ENCODE measurements around the gene IFI35. TPM values are rescaled to one million over a fixed set of nuclear protein-coding genes. Genes with fewer than 3 reads are reported as not detected.

The IFI35 gene
- total and polyA plus RNA-seq, 3 experiments from 2014 or later, result 23.2 to 73.2 (median 24.0) TPM

GRCh38 chr17:43027091-43028032, 20.8 kb downstream of the IFI35 start:
- H3K4me3 Mint-ChIP-seq, result peak overlapping the region in 6 of 7 donors; percentile 42 to 77 (median 68)
- Histone ChIP-seq H3K9me3 (ENCODE audit: low read length) (no peaks in the 10 kb centered on the region), H3K36me3 (ENCODE audit: insufficient read depth, low read length) (no peaks in the 10 kb centered on the region), H3K4me3 (ENCODE audit: low read length) (no peak overlapping the region), H3K4me1 (ENCODE audit: insufficient read depth, low read length) (peaks cover 16% of the 10 kb centered on the region), H3K27me3 (ENCODE audit: insufficient read depth, low read length, poor library complexity, severe bottlenecking) (no peaks in the 10 kb centered on the region), H3K27ac (ENCODE audit: low read depth, low read length) (no peak overlapping the region)
- peaks cover 0 to 3% of the 10 kb centered on the region in 2 donors for H3K27me3 Mint-ChIP-seq
- ChIA-PET POLR2A (no interaction called here), CTCF (interaction anchor here (0.9 to 1.3 kb wide), 2 partner anchors 21 to 307 kb away, joined by 3 read pairs; no protein-coding TSS in a partner anchor)
- H3K4me1 Mint-ChIP-seq, result peaks cover 8 to 11% (median 9%) of the 10 kb centered on the region in 3 donors
- DNase-seq, result no peak
- peak overlapping the region in 6 of 8 donors; percentile 30 to 82 (median 70) for H3K27ac Mint-ChIP-seq
- H3K36me3 Mint-ChIP-seq, result peaks cover 0 to 2% (median 0%) of the 10 kb centered on the region in 3 donors
- H3K9me3 Mint-ChIP-seq, result no peaks in the 10 kb centered on the region

DNA sequence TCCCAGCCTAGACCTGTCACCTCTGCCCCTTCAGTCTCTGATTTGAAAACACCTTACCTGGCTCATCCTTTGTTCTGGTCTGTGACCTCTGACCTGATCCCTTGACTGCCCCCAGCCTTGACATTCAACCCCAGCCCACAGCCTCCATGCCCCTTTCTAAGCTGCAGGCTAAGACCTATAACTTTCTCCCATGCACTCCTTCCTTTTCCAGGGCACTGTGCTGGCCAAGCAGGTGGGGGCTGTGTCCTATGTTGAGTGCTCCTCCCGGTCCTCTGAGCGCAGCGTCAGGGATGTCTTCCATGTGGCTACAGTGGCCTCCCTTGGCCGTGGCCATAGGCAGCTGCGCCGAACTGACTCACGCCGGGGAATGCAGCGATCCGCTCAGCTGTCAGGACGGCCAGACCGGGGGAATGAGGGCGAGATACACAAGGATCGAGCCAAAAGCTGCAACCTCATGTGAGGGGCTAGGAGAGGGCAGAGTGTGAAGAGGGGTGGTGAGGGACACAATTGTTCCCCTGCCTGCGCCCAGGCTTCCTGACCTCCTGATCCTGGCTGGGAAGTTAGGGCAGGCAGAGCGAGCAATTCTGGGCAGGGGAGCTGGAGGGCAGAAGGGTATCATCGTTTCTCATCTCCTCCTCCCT, 21.8 kb downstream of the IFI35 start:
- Mint-ChIP-seq H3K9me3 (no peaks in the 10 kb centered on the region), H3K27me3 (peaks cover 0 to 3% of the 10 kb centered on the region in 2 donors), H3K4me1 (peaks cover 8 to 11% (median 9%) of the 10 kb centered on the region in 3 donors), H3K4me3 (peak overlapping the region in 1 of 7 donors; percentile 53), H3K36me3 (peaks cover 0 to 2% (median 0%) of the 10 kb centered on the region in 3 donors), H3K27ac (peak overlapping the region in 2 of 8 donors; percentile 37 to 52)
- no peak overlapping the region for H3K4me3 ChIP-seq (ENCODE audit: low read length)
- ChIA-PET CTCF (interaction anchor here (1.0 kb wide), 1 partner anchor 30 kb away, joined by 3 read pairs; the partner anchor contains the start of gene RPL27), POLR2A (no interaction called here)
- DNase-seq, result no peak
- peaks cover 10% of the 10 kb centered on the region for H3K4me1 ChIP-seq (ENCODE audit: insufficient read depth, low read length)
- H3K27me3 ChIP-seq (ENCODE audit: insufficient read depth, low read length, poor library complexity, severe bottlenecking), result no peaks in the 10 kb centered on the region
- no peaks in the 10 kb centered on the region for H3K9me3 ChIP-seq (ENCODE audit: low read length)
- H3K36me3 ChIP-seq (ENCODE audit: insufficient read depth, low read length), result no peaks in the 10 kb centered on the region
- no peak overlapping the region for H3K27ac ChIP-seq (ENCODE audit: low read depth, low read length)

GRCh38 chr17:43030137-43030767, 23.7 kb downstream of the IFI35 start:
- CTCF ChIA-PET, result interaction anchor here (1.0 kb wide), 1 partner anchor 32 kb away, joined by 4 read pairs; the partner anchor contains the start of gene RPL27

DNA sequence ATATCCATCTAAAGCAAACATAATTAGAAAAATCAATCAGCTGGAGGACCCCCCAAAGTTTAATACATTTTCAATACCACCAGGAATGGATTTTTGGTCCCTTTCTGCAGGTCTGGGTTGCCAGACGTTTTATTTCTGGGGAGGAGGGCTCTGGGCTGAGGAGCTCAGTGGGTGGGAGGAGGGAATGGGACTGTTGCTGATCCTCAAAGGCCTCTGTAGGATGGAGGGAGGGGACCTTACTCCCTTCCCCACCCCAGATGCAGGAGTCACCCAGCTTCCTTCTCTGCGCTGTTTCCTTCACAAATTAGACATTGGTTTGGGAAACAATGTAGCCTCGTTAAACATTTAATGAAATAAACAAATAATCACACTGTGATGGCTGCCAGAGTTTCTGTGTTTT, 25.1 kb downstream of the IFI35 start:
- Mint-ChIP-seq H3K27ac (peak overlapping the region in 1 of 8 donors; percentile 41), H3K36me3 (no peaks in the 10 kb centered on the region), H3K4me1 (no peaks in the 10 kb centered on the region), H3K9me3 (no peaks in the 10 kb centered on the region), H3K4me3 (no peak overlapping the region), H3K27me3 (peaks cover 0 to 3% of the 10 kb centered on the region in 2 donors)
- POLR2A ChIA-PET, result no interaction called here
- H3K4me3 ChIP-seq (ENCODE audit: low read length), result no peak overlapping the region
- no peaks in the 10 kb centered on the region for H3K9me3 ChIP-seq (ENCODE audit: low read length)
- H3K27me3 ChIP-seq (ENCODE audit: insufficient read depth, low read length, poor library complexity, severe bottlenecking), result no peaks in the 10 kb centered on the region
- H3K4me1 ChIP-seq (ENCODE audit: insufficient read depth, low read length), result no peaks in the 10 kb centered on the region
- no peaks in the 10 kb centered on the region for H3K36me3 ChIP-seq (ENCODE audit: insufficient read depth, low read length)
- CTCF ChIA-PET, result interaction anchor here (1.4 kb wide), 1 partner anchor 452 kb away, joined by 3 read pairs; the partner anchor contains the start of gene DHX8
- DNase-seq, result no peak
- no peak overlapping the region for H3K27ac ChIP-seq (ENCODE audit: low read depth, low read length)

More at GRCh38 chr17:43030137-43030767, 23.7 kb downstream of the IFI35 start:
- Histone ChIP-seq H3K4me3 (ENCODE audit: low read length) (no peak overlapping the region), H3K4me1 (ENCODE audit: insufficient read depth, low read length) (no peaks in the 10 kb centered on the region), H3K27ac (ENCODE audit: low read depth, low read length) (no peak overlapping the region), H3K36me3 (ENCODE audit: insufficient read depth, low read length) (no peaks in the 10 kb centered on the region), H3K9me3 (ENCODE audit: low read length) (no peaks in the 10 kb centered on the region), H3K27me3 (ENCODE audit: insufficient read depth, low read length, poor library complexity, severe bottlenecking) (no peaks in the 10 kb centered on the region)
- Mint-ChIP-seq H3K36me3 (no peaks in the 10 kb centered on the region), H3K4me1 (peaks cover 0 to 3% (median 0%) of the 10 kb centered on the region in 3 donors), H3K9me3 (no peaks in the 10 kb centered on the region), H3K27ac (peak overlapping the region in 2 of 8 donors; percentile 55 to 58), H3K4me3 (peak overlapping the region in 1 of 7 donors; percentile 58), H3K27me3 (peaks cover 0 to 3% of the 10 kb centered on the region in 2 donors)
- POLR2A ChIA-PET, result interaction anchor here (0.6 kb wide), 2 partner anchors 17 to 424 kb away, joined by 3 to 5 read pairs; no protein-coding TSS in a partner anchor
- no peak for DNase-seq

DNA sequence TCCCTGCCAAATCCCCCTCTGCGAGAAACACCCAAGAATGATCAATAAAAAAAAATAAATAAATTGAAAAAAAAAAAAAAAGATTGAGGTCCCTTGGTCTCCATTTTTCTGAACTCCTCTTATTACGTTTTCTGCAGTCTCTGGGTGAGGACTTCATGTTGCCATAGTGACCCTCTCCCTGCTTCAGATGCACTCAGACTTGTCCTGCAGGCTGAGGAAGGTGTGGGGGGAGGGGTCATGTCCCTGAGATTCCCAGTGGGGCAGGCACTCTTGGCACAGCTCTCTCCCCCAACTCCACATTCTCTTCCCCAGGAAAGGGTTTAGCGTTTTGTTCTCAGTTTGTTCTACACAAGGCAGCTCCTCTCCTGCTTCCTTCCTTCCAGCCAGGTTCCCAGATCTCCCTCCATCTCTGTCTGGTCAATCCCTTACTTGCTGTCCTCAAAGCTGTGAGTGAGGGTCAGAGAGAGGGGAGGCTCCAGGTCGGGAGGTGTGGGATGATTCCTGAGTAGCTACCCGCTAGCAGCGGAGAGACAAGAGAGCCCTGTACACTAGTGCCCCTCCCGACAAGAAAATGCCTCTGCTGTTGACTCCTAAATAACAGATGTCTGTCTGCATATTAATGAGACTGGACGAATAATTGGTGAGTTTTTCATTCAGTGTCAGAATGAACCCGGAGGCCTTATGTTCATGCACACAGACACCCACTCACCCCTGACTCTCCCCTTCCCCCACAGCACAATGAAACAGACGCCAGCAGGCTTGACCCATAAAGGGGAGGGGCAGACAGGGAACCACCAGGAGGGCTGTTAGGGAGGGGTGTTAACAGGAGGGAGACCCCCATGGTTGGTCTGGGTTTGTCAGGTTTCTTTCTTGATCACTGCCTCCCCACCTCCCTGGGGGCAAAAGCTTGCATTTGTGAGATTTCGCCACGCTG, 27.6 kb downstream of the IFI35 start:
- Histone ChIP-seq H3K27ac (ENCODE audit: low read depth, low read length) (no peak overlapping the region), H3K4me3 (ENCODE audit: low read length) (no peak overlapping the region), H3K9me3 (ENCODE audit: low read length) (no peaks in the 10 kb centered on the region), H3K36me3 (ENCODE audit: insufficient read depth, low read length) (no peaks in the 10 kb centered on the region), H3K27me3 (ENCODE audit: insufficient read depth, low read length, poor library complexity, severe bottlenecking) (no peaks in the 10 kb centered on the region), H3K4me1 (ENCODE audit: insufficient read depth, low read length) (no peaks in the 10 kb centered on the region)
- H3K27ac Mint-ChIP-seq, result no peak overlapping the region
- DNase-seq, result no peak
- H3K9me3 Mint-ChIP-seq, result no peaks in the 10 kb centered on the region
- H3K36me3 Mint-ChIP-seq, result no peaks in the 10 kb centered on the region
- POLR2A ChIA-PET, result no interaction called here
- peaks cover 0 to 2% of the 10 kb centered on the region in 2 donors for H3K27me3 Mint-ChIP-seq
- H3K4me3 Mint-ChIP-seq, result no peak overlapping the region
- CTCF ChIA-PET, result interaction anchor here (0.8 kb wide), 1 partner anchor 10 kb away, joined by 3 read pairs; no protein-coding TSS in a partner anchor
- no peaks in the 10 kb centered on the region for H3K4me1 Mint-ChIP-seq

GRCh38 chr17:43034894-43035293, 28.3 kb downstream of the IFI35 start:
- ChIA-PET POLR2A (no interaction called here), CTCF (no interaction called here)
- H3K27me3 Mint-ChIP-seq, result peaks cover 0 to 2% of the 10 kb centered on the region in 2 donors
- Histone ChIP-seq H3K4me3 (ENCODE audit: low read length) (no peak overlapping the region), H3K9me3 (ENCODE audit: low read length) (no peaks in the 10 kb centered on the region), H3K36me3 (ENCODE audit: insufficient read depth, low read length) (no peaks in the 10 kb centered on the region), H3K4me1 (ENCODE audit: insufficient read depth, low read length) (no peaks in the 10 kb centered on the region), H3K27ac (ENCODE audit: low read depth, low read length) (no peak overlapping the region), H3K27me3 (ENCODE audit: insufficient read depth, low read length, poor library complexity, severe bottlenecking) (no peaks in the 10 kb centered on the region)
- DNase-seq, result no peak
- H3K36me3 Mint-ChIP-seq, result no peaks in the 10 kb centered on the region
- H3K4me3 Mint-ChIP-seq, result no peak overlapping the region
- peak overlapping the region in 2 of 8 donors; percentile 29 to 72 for H3K27ac Mint-ChIP-seq
- H3K9me3 Mint-ChIP-seq, result no peaks in the 10 kb centered on the region
- no peaks in the 10 kb centered on the region for H3K4me1 Mint-ChIP-seq

DNA sequence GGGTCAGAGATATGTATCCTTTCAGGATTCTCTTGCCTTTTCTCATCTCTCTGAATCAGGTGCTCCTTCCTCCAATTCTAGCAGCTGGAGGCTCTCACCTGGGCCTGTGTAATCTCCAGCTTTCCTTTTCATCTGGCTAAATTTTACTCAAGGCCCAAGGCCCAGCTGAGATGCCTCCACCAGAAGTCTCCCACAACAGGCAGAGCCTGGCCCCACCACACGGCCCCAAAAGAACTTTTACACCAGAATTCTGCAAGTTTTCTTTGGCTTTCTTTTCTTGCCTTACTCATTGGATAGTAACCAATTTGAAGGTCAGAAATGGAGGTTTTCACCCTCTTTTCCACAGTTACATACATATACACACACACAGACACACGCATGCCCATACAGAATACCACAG, 33.1 kb downstream of the IFI35 start:
- ChIA-PET POLR2A (interaction anchor here (0.6 kb wide), 1 partner anchor 55 kb away, joined by 3 read pairs; no protein-coding TSS in a partner anchor), CTCF (no interaction called here)
- Histone ChIP-seq H3K36me3 (ENCODE audit: insufficient read depth, low read length) (no peaks in the 10 kb centered on the region), H3K4me3 (ENCODE audit: low read length) (no peak overlapping the region), H3K27me3 (ENCODE audit: insufficient read depth, low read length, poor library complexity, severe bottlenecking) (no peaks in the 10 kb centered on the region), H3K27ac (ENCODE audit: low read depth, low read length) (no peak overlapping the region), H3K4me1 (ENCODE audit: insufficient read depth, low read length) (no peaks in the 10 kb centered on the region), H3K9me3 (ENCODE audit: low read length) (no peaks in the 10 kb centered on the region)
- Mint-ChIP-seq H3K4me1 (no peaks in the 10 kb centered on the region), H3K27me3 (no peaks in the 10 kb centered on the region), H3K36me3 (no peaks in the 10 kb centered on the region), H3K9me3 (no peaks in the 10 kb centered on the region), H3K4me3 (no peak overlapping the region), H3K27ac (no peak overlapping the region)
- DNase-seq, result no peak

Data from CD8-positive, alpha-beta memory T cell (primary cell).